Occipital lobe (tissue), 2 donors: ENCODE data around the gene WWOX. TPM values are rescaled to one million over a fixed set of nuclear protein-coding genes. Genes with fewer than 3 reads are reported as not detected.

Experiments
- DNase-seq: peaks from one replicate; lab custom pipeline; 2025; lab: John Stamatoyannopoulos, UW
- total RNA-seq: library from RNA; depleted of rRNA; stranded (reverse); fragments of >200 nt; gene quantifications from one replicate; pipeline ENCODE4 v1.2.3, GENCODE V29; 2014

The WWOX gene
- total RNA-seq, 1 donor from 2014 or later, result 20.9 TPM

- no peak for DNase-seq
These were observed 791.0 kb downstream of the WWOX start for GRCh38 chr16:78890373-78890895.

- DNase-seq, result no peak
These were observed 793.7 kb downstream of the WWOX start for GRCh38 chr16:78892951-78893733.

GRCh38 chr16:78894886-78895285 lies 795.4 kb downstream of the WWOX start:
- DNase-seq, result no peak

GRCh38 chr16:78895681-78896080 lies 796.2 kb downstream of the WWOX start:
- no peak for DNase-seq

- no peak for DNase-seq
These were observed 796.8 kb downstream of the WWOX start for GRCh38 chr16:78896280-78896679.

- no peak for DNase-seq
These were observed 797.8 kb downstream of the WWOX start for GRCh38 chr16:78897299-78897698.

GRCh38 chr16:78900044-78900811 lies 800.8 kb downstream of the WWOX start:
- DNase-seq, result no peak

GRCh38 chr16:78900966-78901365 lies 801.5 kb downstream of the WWOX start:
- DNase-seq, result no peak

- DNase-seq, result no peak
These were observed 802.9 kb downstream of the WWOX start for GRCh38 chr16:78902321-78902720.

- DNase-seq, result no peak
These were observed 803.8 kb downstream of the WWOX start for GRCh38 chr16:78903237-78903636.

- no peak for DNase-seq
These were observed 804.4 kb downstream of the WWOX start for GRCh38 chr16:78903843-78904242.

- no peak for DNase-seq
These were observed 806.7 kb downstream of the WWOX start for GRCh38 chr16:78906135-78906534.

- DNase-seq, result no peak
These were observed 809.8 kb downstream of the WWOX start for GRCh38 chr16:78909226-78909625.

- no peak for DNase-seq
These were observed 816.4 kb downstream of the WWOX start for GRCh38 chr16:78915811-78916345.

GRCh38 chr16:78916928-78917545 lies 817.6 kb downstream of the WWOX start:
- DNase-seq, result no peak

GRCh38 chr16:78918805-78919305 lies 819.4 kb downstream of the WWOX start:
- DNase-seq, result no peak

GRCh38 chr16:78919852-78920251 lies 820.4 kb downstream of the WWOX start:
- no peak for DNase-seq

GRCh38 chr16:78920621-78921020 lies 821.2 kb downstream of the WWOX start:
- no peak for DNase-seq

GRCh38 chr16:78925083-78925767 lies 825.8 kb downstream of the WWOX start:
- DNase-seq, result no peak

- DNase-seq, result no peak
These were observed 827.3 kb downstream of the WWOX start for GRCh38 chr16:78926723-78927210.

- no peak for DNase-seq
These were observed 828.3 kb downstream of the WWOX start for GRCh38 chr16:78927766-78928165.
